BLaER1 (cell line): ENCODE measurements around the gene LRRC38.
"Not testable (repeated sequence)": the region's sequence is repeated elsewhere in the genome, so short reads cannot be mapped to it uniquely, and the experiment has no call there.

Experiments
- H3K27ac ChIP-seq: shearing (Covaris generic); formaldehyde crosslinking; 2 replicates; pipeline ENCODE4 v1.8.1; 2022
- H3K27me3 ChIP-seq: shearing (Covaris generic); formaldehyde crosslinking; 2 replicates; pipeline ENCODE4 v1.8.1; 2022
- H3K36me3 ChIP-seq: shearing (Covaris generic); formaldehyde crosslinking; 2 replicates; pipeline ENCODE4 v1.8.1; 2022
- H3K4me1 ChIP-seq: shearing (Covaris generic); formaldehyde crosslinking; 2 replicates; pipeline ENCODE4 v1.8.1; 2022
- H3K4me2 ChIP-seq: shearing (Covaris generic); formaldehyde crosslinking; 2 replicates; pipeline ENCODE4 v1.8.1; 2022
- H3K4me3 ChIP-seq: shearing (Covaris generic); formaldehyde crosslinking; 2 replicates; pipeline ENCODE4 v1.8.1; 2022
- H3K9ac ChIP-seq: shearing (Covaris generic); formaldehyde crosslinking; 2 replicates; pipeline ENCODE4 v1.8.1; 2022
- H3K9me3 ChIP-seq: shearing (Covaris generic); formaldehyde crosslinking; 2 replicates; pipeline ENCODE4 v1.8.1; 2022
- H4K20me1 ChIP-seq: shearing (Covaris generic); formaldehyde crosslinking; 2 replicates; pipeline ENCODE4 v1.8.1; 2022
- Cebpa-rat ChIP-seq: shearing (Covaris generic); IDR thresholded peaks from 2 replicates; pipeline ENCODE4 v1.8.1; 2022

The LRRC38 gene

DNA sequence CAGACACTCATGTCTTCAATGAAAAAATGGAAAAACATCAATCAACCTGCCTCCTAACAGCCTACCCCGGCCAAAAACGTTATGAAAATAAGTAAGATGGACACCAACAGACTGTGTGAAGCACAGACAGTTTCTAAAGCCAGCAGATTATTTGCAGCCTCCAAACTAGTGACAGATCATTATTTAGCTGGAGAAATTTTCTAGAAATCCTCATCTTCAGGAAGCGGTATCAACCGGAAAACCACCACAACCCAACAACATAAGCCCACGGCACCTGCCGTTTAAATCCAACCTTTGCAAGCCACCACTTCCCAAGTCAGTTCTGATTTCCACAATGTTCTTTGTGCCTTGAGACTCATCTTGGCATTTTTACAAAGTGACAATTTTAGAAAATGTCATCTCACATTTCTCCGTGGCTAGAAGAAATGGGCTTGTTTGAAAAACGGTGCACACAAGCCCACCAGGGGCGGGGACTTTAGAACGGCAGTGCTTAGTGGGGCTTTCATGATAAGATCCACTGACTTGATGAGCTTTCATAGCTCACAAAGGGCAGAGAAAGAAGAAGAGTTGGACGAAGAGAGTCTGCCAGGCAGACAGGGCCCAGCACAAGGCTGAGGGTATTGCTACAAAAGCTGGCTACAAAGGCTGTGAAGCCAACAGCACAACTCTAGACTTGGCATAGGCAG lies 34.5 kb downstream of the LRRC38 start:
- peak overlapping the region; percentile 33 for H3K27ac ChIP-seq
- peaks cover 11% of the 10 kb centered on the region for H3K9me3 ChIP-seq
- peaks cover 56% of the 10 kb centered on the region for H3K4me1 ChIP-seq
- H3K36me3 ChIP-seq: peaks cover 7% of the 10 kb centered on the region; the same call in 1 of the 2 replicates
- no peaks in the 10 kb centered on the region for H3K27me3 ChIP-seq
- H3K4me2 ChIP-seq: peak overlapping the region; percentile 54
- peak overlapping the region; percentile 13; the same call in 1 of the 2 replicates for H3K9ac ChIP-seq
- TF ChIP-seq Cebpa-rat: no peak
- H4K20me1 ChIP-seq: no peaks in the 10 kb centered on the region
- no peak overlapping the region for H3K4me3 ChIP-seq

DNA sequence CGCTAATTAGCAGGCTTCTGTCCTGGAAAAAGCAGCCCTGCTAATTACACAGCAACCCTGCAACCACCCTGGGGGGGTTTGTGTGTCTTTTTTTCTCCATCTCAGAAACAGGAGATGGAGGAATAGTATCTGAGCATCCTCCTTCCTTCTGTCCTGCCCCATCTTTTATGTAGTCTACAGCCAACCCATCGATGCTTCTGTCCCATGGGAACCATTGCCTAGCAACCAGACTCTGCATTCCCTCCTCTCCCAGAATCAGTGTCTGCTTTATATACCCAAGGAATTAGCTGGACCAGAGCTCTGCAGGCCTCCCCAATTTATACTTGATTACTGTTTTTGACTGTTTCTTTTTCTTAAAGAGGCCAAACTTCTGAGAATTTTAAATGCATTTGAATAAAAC lies 35.1 kb downstream of the LRRC38 start:
- H3K27ac ChIP-seq: no peak overlapping the region
- H4K20me1 ChIP-seq: no peaks in the 10 kb centered on the region
- peaks cover 7% of the 10 kb centered on the region; the same call in 1 of the 2 replicates for H3K36me3 ChIP-seq
- H3K4me1 ChIP-seq: peaks cover 51% of the 10 kb centered on the region
- no peak overlapping the region for H3K4me3 ChIP-seq
- H3K9me3 ChIP-seq: peaks cover 11% of the 10 kb centered on the region
- no peaks in the 10 kb centered on the region for H3K27me3 ChIP-seq
- H3K9ac ChIP-seq: no peak overlapping the region
- peak overlapping the region; percentile 54 for H3K4me2 ChIP-seq
- no peak for TF ChIP-seq Cebpa-rat

DNA sequence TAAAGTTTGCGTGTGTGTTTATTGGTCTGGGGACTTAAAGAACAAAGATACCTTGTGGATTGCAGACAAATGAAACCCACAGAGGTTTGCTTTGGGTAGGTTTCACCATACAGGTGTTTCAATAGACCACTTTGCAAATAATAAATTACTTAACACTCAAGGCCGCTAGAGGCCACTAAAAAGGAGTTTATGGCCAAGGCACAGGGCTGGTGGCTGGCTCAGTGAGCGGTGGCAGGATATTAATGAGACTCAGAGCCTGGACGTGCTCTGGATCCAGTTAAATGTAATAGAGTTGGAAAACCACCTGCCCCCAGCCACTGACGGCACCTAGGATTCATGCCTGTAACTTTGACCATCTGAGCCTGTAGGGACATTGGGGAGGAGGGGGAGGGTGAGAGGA lies 44.5 kb downstream of the LRRC38 start:
- no peaks in the 10 kb centered on the region for H3K9me3 ChIP-seq
- H4K20me1 ChIP-seq: no peaks in the 10 kb centered on the region
- H3K27ac ChIP-seq: 0 out of 2 replicates have a peak overlapping the region, but pooled peaks have one; percentile 29
- TF ChIP-seq Cebpa-rat: no peak
- H3K4me3 ChIP-seq: no peak overlapping the region
- no peaks in the 10 kb centered on the region for H3K27me3 ChIP-seq
- no peak overlapping the region for H3K9ac ChIP-seq
- H3K36me3 ChIP-seq: no peaks in the 10 kb centered on the region
- H3K4me1 ChIP-seq: peaks cover 6% of the 10 kb centered on the region; the same call in 1 of the 2 replicates
- no peak overlapping the region; the same call in 1 of the 2 replicates for H3K4me2 ChIP-seq

DNA sequence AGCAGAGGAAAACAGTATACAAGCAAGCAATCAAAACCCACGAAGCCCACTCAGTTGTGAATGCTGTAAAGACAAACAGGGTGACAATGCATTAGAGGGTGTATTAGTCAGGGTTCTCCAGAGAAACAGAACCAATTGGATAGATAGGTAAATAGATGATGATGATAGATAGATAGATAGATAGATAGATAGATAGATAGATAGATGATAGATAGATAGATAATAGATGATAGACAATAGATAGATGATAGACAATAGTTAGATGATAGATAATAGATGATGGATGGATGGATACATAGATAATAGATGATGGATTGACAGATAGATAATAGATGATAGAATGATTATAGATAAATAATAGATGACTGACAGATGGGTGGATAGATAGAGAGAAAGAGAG lies 48.3 kb downstream of the LRRC38 start:
- H3K9ac ChIP-seq: no peak overlapping the region
- H3K27ac ChIP-seq: no peak overlapping the region
- no peak overlapping the region for H3K4me2 ChIP-seq
- H3K9me3 ChIP-seq: no peaks in the 10 kb centered on the region
- peaks cover 6% of the 10 kb centered on the region; the same call in 1 of the 2 replicates for H3K4me1 ChIP-seq
- H3K27me3 ChIP-seq: no peaks in the 10 kb centered on the region
- H4K20me1 ChIP-seq: no peaks in the 10 kb centered on the region
- no peak overlapping the region for H3K4me3 ChIP-seq
- no peak for TF ChIP-seq Cebpa-rat
- H3K36me3 ChIP-seq: no peaks in the 10 kb centered on the region

DNA sequence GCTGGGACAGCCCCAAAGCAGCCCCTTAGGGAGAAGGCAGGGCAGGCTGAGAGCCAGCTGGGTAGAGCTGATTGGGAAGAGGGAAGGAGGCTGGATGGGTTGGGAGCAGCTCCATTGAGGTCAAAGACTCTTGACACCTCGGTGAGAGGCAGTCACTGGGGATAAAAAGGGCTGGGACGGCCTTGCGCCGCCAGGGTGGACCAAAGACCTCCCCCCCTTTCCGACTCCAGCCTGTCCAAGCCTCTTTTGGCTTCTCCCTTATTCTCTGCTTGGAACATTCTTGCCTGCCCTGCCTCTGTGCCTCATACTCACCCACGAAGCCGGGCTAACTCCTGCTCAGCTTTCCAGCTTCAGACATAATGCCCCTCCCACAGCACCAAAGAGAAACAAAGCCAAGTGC lies 51.1 kb downstream of the LRRC38 start:
- Histone ChIP-seq H3K27ac (no peak overlapping the region), H3K27me3 (no peaks in the 10 kb centered on the region), H3K4me1 (no peaks in the 10 kb centered on the region), H3K4me3 (no peak overlapping the region), H3K4me2 (no peak overlapping the region), H4K20me1 (no peaks in the 10 kb centered on the region), H3K9ac (no peak overlapping the region), H3K9me3 (no peaks in the 10 kb centered on the region), H3K36me3 (no peaks in the 10 kb centered on the region)
- TF ChIP-seq Cebpa-rat: no peak

DNA sequence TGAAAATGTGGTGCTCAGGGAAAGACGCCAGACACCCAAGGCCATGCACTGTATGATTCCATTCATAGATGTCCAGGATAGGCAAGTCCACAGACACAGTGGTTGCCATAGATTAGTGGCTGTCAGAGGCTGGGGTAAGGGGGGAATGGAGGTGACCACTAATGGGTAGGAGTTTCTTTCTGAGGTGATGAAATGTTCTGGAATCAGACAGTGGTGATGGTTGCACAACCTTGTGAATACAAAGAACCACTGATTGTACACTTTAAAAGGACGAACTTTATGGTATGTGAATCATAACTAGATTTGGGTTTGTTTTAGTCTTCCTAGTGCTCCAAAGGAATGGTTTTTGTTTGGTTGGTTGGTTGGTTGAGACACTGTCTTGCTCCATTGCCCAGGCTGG lies 51.8 kb downstream of the LRRC38 start:
- H3K27me3 ChIP-seq: no peaks in the 10 kb centered on the region
- no peaks in the 10 kb centered on the region for H4K20me1 ChIP-seq
- no peaks in the 10 kb centered on the region for H3K4me1 ChIP-seq
- H3K9me3 ChIP-seq: no peaks in the 10 kb centered on the region
- H3K27ac ChIP-seq: no peak overlapping the region
- H3K36me3 ChIP-seq: no peaks in the 10 kb centered on the region
- H3K9ac ChIP-seq: no peak overlapping the region
- TF ChIP-seq Cebpa-rat: no peak
- H3K4me3 ChIP-seq: no peak overlapping the region
- no peak overlapping the region for H3K4me2 ChIP-seq

DNA sequence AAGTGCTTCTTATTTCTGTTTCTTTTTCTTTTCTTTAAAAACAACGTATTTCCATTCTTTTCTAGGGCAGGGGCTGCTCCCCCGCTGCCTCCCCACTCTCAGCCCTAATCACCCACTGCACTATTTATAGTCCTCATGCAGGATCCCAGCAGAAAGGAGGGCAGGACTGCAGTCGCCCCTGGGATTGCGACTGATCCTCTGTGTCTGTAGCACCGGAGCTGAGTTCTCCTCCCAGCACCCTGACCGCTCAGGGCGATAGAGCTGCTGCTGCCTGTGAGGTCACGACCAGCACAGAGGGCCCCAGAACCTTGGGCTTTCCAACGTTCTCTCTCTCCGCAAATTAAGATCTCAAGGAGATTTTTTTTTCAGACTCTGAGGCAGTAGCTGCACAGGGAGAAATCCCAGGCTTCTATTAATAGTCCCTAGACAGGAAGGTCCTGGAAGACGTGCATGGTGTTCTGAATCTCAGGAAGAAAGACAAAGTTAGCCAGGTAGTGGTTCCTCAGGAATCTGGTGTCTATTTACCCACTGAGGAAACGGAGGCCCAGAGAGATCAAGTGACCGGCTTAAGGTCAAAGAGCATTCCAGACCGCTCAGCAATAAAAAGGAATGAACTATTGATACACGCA lies 56.8 kb downstream of the LRRC38 start:
- Histone ChIP-seq H3K9me3 (no peaks in the 10 kb centered on the region), H3K4me2 (no peak overlapping the region), H3K27me3 (no peaks in the 10 kb centered on the region), H3K9ac (no peak overlapping the region), H4K20me1 (no peaks in the 10 kb centered on the region), H3K4me1 (no peaks in the 10 kb centered on the region), H3K36me3 (no peaks in the 10 kb centered on the region), H3K4me3 (no peak overlapping the region), H3K27ac (no peak overlapping the region)
- no peak for TF ChIP-seq Cebpa-rat

DNA sequence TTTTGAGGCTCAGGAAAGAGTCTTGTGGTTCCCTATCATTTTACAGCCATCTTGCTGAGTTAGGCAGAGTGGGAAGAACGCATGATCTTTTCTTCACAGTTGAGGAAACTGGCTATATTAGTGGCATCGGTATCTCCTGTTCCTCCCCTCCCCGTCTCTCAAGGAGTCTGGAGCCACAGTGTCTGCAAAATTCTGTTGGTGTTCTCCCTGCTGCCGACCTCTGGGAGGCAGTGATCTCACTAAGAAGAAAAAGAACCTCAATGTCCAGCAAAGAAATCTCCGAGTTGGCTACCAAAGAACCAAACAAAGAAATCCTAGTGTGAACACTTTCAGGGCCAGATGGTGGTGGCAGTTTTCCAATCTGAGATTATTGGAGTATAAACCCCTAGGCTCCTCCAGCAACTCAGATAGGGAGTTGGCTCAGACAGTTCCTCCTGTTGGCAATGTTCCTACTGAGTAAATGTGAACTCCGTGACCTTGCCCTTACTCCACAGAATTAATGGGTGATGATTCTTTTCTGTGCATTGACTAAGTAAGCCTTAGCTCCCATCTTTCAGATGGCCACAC lies 62.3 kb downstream of the LRRC38 start:
- Histone ChIP-seq H3K4me3 (no peak overlapping the region), H4K20me1 (no peaks in the 10 kb centered on the region), H3K36me3 (no peaks in the 10 kb centered on the region), H3K27me3 (no peaks in the 10 kb centered on the region), H3K9me3 (no peaks in the 10 kb centered on the region), H3K4me1 (no peaks in the 10 kb centered on the region), H3K4me2 (no peak overlapping the region), H3K9ac (no peak overlapping the region), H3K27ac (no peak overlapping the region)
- no peak for TF ChIP-seq Cebpa-rat

DNA sequence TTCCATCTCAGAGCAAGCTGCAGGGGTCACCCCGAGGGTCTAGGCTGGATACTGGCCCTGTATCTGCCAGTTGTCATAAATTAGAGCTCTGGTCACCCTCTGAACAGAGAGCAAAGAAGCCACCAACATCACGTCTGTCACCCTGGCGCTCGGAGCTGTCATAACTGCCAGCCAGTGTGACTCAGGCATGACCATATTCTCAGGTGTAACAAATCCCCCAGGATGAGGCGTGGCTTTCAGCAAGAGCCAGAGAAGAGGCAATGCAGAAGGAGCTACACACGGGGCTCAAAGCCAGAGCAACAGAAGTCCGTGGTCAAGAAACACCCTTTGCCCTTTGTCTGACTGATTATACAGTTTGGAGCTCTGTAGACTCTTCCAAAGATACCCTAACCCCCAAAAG lies 63.6 kb downstream of the LRRC38 start:
- no peaks in the 10 kb centered on the region for H3K9me3 ChIP-seq
- H3K9ac ChIP-seq: no peak overlapping the region
- H3K4me3 ChIP-seq: no peak overlapping the region
- no peaks in the 10 kb centered on the region for H3K27me3 ChIP-seq
- no peak for TF ChIP-seq Cebpa-rat
- no peaks in the 10 kb centered on the region for H4K20me1 ChIP-seq
- H3K4me1 ChIP-seq: no peaks in the 10 kb centered on the region
- no peak overlapping the region for H3K27ac ChIP-seq
- H3K4me2 ChIP-seq: no peak overlapping the region
- H3K36me3 ChIP-seq: no peaks in the 10 kb centered on the region

DNA sequence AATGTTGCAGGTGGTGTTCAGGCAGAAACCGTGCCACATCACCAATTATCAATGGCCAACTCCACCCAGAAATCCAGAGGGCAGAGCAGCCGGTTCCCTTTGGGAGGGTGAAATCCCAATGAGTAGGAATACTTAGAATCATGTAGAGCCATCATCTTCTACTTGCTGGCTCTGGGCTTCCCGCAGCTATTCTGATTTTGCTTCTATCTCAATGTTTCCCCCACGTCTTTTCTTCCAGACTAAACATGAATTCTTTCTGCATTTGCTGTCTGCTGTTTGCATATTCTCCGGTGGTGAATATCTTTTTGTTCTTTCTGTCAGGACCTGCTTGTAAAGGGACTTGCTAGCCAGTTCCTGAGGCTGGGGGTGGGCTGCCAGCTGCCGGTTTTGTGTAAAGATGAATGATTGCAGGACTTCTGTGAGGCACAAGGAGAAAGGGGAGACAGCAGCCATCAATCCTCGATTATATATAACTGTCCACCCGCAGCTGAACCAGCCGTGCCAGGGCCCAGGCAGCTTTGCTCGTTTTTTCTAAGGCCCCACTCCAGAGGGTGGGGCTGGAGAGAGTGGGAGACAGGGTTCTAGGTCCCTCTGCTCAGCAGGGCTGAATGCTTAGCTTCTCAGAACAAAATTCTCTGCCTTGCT lies 70.3 kb downstream of the LRRC38 start:
- H3K4me3 ChIP-seq: no peak overlapping the region
- H3K27ac ChIP-seq: no peak overlapping the region
- H3K4me1 ChIP-seq: no peaks in the 10 kb centered on the region
- no peaks in the 10 kb centered on the region for H3K9me3 ChIP-seq
- H3K36me3 ChIP-seq: no peaks in the 10 kb centered on the region
- H3K27me3 ChIP-seq: no peaks in the 10 kb centered on the region
- H3K9ac ChIP-seq: no peak overlapping the region
- TF ChIP-seq Cebpa-rat: no peak
- no peak overlapping the region for H3K4me2 ChIP-seq
- no peaks in the 10 kb centered on the region for H4K20me1 ChIP-seq

DNA sequence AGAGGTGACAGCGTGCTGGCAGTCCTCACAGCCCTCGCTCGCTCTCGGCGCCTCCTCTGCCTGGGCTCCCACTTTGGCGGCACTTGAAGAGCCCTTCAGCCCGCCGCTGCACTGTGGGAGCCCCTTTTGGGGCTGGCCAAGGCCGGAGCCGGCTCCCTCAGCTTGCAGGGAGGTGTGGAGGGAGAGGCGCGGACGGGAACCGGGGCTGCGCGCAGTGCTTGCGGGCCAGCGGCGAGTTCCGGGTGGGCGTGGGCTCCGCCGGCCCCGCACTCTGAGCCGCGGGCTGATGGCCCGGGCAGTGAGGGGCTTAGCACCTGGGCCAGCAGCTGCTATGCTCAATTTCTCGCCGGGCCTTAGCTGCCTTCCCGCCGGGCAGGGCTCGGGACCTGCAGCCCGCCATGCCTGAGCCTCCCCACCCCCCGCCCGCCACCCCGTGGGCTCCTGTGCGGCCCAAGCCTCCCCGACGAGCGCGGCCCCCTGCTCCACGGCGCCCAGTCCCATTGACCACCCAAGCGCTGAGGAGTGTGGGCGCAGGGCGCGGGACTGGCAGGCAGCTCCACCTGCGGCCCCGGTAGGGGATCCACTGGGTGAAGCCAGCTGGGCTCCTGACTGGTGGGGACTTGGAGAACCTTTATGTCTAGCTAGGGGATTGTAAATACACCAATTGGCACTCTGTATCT lies 74.6 kb downstream of the LRRC38 start:
- not testable (repeated sequence) for H3K27ac ChIP-seq, H3K9ac ChIP-seq, H4K20me1 ChIP-seq, H3K9me3 ChIP-seq, H3K4me3 ChIP-seq, H3K4me2 ChIP-seq, H3K27me3 ChIP-seq, H3K36me3 ChIP-seq, H3K4me1 ChIP-seq
